ENCODE measurements around the gene PNMA8B.

- TF ChIP-seq MAX (IDR thresholded peaks at IDR 0.05; ENCODE audit: insufficient read depth, insufficient read length): no peak
- TF ChIP-seq CTCF (IDR thresholded peaks at IDR 0.05; ENCODE audit: extremely low read depth in 1 of 2, insufficient read depth in 1 of 2, low read depth in 1 of 2, low read length in 2 of 2): no peak
- no peak for TF ChIP-seq POLR2AphosphoS5 (IDR thresholded peaks at IDR 0.05; ENCODE audit: insufficient read depth, low read depth, low read length)
- TF ChIP-seq POLR2A (IDR thresholded peaks at IDR 0.05; ENCODE audit: low read depth, low read length): no peak
- no peak for TF ChIP-seq EZH2 (IDR thresholded peaks at IDR 0.05; ENCODE audit: borderline replicate concordance, low read depth, low read length, severe bottlenecking)
- TF ChIP-seq MYC (IDR thresholded peaks at IDR 0.05; ENCODE audit: low read depth, low read length): no peak
- TF ChIP-seq JUN (IDR thresholded peaks at IDR 0.05; ENCODE audit: borderline replicate concordance, insufficient read depth, insufficient read length, low read depth): no peak
Measured at GRCh38 chr19:46446021-46446420, 49.6 kb downstream of the PNMA8B start.

All from endothelial cell of umbilical vein (primary cell).